DOHH2 (cell line): ENCODE data around the gene DHRS3.

Source experiments
- H3F3A ChIP-seq: fragments of 200-600 bp; sonication (generic), shearing (Covaris generic); 2 replicates; pipeline ENCODE4 v1.6.0; 2016; ENCODE audit warnings: antibody characterized with exemption, mild to moderate bottlenecking; ENCODE audit not compliant: control insufficient read depth, insufficient read depth
- H3K27ac ChIP-seq: fragments of 200-600 bp; sonication (generic); 2 replicates; pipeline ENCODE4 v1.5.1; 2014; ENCODE audit warnings: low read depth, mild to moderate bottlenecking, low read length, moderate library complexity
- H3K27me3 ChIP-seq: fragments of 200-600 bp; sonication (generic); 2 replicates; pipeline ENCODE4 v1.6.1; 2014; ENCODE audit warnings: mild to moderate bottlenecking, low read length, mixed read lengths; ENCODE audit not compliant: control insufficient read depth
- H3K36me3 ChIP-seq: fragments of 200-600 bp; sonication (generic); 2 replicates; pipeline ENCODE4 v1.6.1; 2014; ENCODE audit warnings: mild to moderate bottlenecking, low read length, moderate library complexity, mixed read lengths; ENCODE audit not compliant: control insufficient read depth
- H3K4me1 ChIP-seq: fragments of 200-600 bp; sonication (generic); 2 replicates; pipeline ENCODE4 v1.6.1; 2014; ENCODE audit warnings: mild to moderate bottlenecking, low read length, mixed read lengths; ENCODE audit not compliant: control insufficient read depth
- H3K4me2 ChIP-seq: fragments of 200-600 bp; sonication (generic); 2 replicates; pipeline ENCODE4 v1.6.0; 2014; ENCODE audit warnings: mild to moderate bottlenecking, low read length, moderate library complexity
- H3K4me3 ChIP-seq: fragments of 200-600 bp; sonication (generic); 2 replicates; pipeline ENCODE4 v1.5.1; 2014; ENCODE audit warnings: mild to moderate bottlenecking, low read length, mixed read lengths
- H3K79me2 ChIP-seq: fragments of 200-600 bp; sonication (generic); 2 replicates; pipeline ENCODE4 v1.6.1; 2014; ENCODE audit warnings: mild to moderate bottlenecking, low read length, mixed read lengths; ENCODE audit not compliant: control insufficient read depth
- H3K9me2 ChIP-seq: fragments of 200-600 bp; sonication (generic); replicated peaks from 2 replicates; pipeline ENCODE4 v1.6.1; 2014; ENCODE audit warnings: mild to moderate bottlenecking, low read length, mixed read lengths; ENCODE audit not compliant: control insufficient read depth
- H3K9me3 ChIP-seq: fragments of 200-600 bp; sonication (generic); 2 replicates; pipeline ENCODE4 v1.6.1; 2014; ENCODE audit warnings: antibody characterized with exemption, low read length, mixed read lengths; ENCODE audit not compliant: control insufficient read depth, insufficient read depth
- H4K20me1 ChIP-seq: fragments of 200-600 bp; sonication (generic); 2 replicates; pipeline ENCODE4 v1.6.0; 2014; ENCODE audit warnings: low read depth, mild to moderate bottlenecking, antibody characterized with exemption, low read length, moderate library complexity; ENCODE audit not compliant: control insufficient read depth, insufficient read depth
- EZH2phosphoT487 ChIP-seq: fragments of 200-600 bp; sonication (generic); IDR thresholded peaks from 2 replicates; pipeline ENCODE4 v1.6.1; 2017; ENCODE audit warnings: borderline replicate concordance, mild to moderate bottlenecking, antibody characterized with exemption, low read length, moderate library complexity, mixed read lengths
- TF ChIP-seq, protein P1 (sequence below): fragments of 200-600 bp; sonication (generic); IDR thresholded peaks from one replicate; pipeline ENCODE4 v1.5.1; 2014; ENCODE audit warnings: antibody characterized with exemption, mild to moderate bottlenecking, low read depth, low read length; ENCODE audit not compliant: poor library complexity, severe bottlenecking

DHRS3 gene

DNA sequence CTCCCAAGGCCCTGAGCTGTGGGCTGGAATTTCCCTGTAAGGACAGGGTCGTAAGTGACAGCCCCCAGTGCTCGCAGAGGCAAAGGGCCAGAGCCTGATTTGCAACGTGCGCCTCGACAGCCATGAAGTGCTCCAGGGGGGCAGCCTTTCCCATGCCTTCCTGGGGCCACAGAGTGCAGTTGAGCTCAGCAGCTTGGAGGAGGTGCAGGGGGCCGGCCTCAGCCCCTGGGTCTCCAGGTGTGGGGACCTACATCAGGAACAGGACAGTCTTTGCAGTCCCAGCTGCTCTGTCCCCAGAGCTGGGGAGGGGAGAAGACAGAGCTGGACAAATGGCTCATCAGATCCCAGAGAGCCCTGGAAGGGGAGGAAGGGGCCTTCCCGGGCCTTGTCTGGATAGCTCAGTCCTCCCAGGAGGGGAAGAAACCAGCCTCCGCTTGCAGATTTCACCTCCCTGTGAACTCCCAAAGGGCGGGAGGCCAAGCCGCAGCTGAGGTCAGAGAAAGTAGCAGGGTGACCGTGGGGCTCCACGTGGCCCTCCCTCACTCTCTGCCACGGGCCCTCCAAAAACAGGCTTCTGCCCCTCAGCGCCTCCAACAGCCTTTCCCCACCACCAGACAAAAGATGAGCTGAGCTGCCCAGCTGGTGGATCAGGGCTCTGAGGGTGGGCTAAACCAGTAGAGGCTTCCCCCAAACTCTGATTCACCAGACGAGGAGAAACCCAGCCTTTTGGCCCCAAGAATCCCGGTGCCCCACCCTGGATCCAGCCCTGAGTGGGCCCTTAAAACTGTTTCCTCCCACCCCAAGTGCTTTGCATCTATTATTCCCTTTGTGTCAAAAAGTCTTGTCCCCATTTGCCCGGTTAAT lies 76.5 kb downstream of the DHRS3 start:
- Histone ChIP-seq H3K4me3 (no peak overlapping the region), H3K27me3 (peaks cover 2% of the 10 kb centered on the region; the same call in 1 of the 2 replicates), H3K36me3 (no peaks in the 10 kb centered on the region), H3K79me2 (no peaks in the 10 kb centered on the region), H3K27ac (no peak overlapping the region), H3K4me2 (no peak overlapping the region), H4K20me1 (no peaks in the 10 kb centered on the region), H3F3A (no peaks in the 10 kb centered on the region), H3K9me2 (no peaks in the 10 kb centered on the region), H3K4me1 (no peaks in the 10 kb centered on the region), H3K9me3 (no peaks in the 10 kb centered on the region)
- TF ChIP-seq EZH2phosphoT487: no peak
- TF ChIP-seq, protein P1, sequence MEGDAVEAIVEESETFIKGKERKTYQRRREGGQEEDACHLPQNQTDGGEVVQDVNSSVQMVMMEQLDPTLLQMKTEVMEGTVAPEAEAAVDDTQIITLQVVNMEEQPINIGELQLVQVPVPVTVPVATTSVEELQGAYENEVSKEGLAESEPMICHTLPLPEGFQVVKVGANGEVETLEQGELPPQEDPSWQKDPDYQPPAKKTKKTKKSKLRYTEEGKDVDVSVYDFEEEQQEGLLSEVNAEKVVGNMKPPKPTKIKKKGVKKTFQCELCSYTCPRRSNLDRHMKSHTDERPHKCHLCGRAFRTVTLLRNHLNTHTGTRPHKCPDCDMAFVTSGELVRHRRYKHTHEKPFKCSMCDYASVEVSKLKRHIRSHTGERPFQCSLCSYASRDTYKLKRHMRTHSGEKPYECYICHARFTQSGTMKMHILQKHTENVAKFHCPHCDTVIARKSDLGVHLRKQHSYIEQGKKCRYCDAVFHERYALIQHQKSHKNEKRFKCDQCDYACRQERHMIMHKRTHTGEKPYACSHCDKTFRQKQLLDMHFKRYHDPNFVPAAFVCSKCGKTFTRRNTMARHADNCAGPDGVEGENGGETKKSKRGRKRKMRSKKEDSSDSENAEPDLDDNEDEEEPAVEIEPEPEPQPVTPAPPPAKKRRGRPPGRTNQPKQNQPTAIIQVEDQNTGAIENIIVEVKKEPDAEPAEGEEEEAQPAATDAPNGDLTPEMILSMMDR: no peak

DNA sequence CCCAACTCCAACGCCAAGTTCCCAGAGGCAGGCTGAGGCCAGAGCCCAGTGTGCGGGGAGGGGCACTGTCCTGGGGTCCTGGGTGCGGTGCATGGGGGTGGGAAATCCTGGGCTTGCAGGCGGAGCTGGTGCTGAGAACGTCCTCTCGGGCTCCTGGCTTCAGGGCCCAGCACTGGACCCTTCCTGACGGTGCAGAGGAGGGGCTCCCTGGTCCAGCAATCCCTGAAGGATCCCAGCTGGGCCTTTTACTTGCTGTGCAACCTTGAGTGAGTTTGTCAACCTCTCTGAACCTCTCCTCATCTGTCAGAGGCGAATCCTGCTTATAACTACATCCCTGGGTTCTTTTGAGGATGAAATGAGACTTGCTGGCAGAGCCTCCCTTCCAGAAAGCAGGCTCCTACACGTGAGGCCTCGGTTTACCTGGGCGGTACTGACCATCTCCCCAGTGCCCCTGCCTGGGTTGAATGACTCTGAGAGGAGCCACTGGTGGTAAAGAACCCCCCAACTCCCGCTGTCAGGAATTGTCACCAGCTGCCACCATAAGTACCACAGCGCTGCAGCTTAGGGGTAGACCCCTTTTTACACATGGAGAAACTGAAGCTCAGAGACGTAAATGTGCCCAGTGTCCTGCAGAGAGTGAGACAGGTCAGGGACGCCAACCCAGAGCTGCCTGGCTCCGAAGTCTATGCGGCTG lies 77.3 kb downstream of the DHRS3 start:
- H3K27me3 ChIP-seq: peaks cover 4% of the 10 kb centered on the region
- H3K79me2 ChIP-seq: no peaks in the 10 kb centered on the region
- no peak overlapping the region for H3K4me2 ChIP-seq
- no peak overlapping the region for H3K27ac ChIP-seq
- TF ChIP-seq EZH2phosphoT487: no peak
- H3K4me3 ChIP-seq: no peak overlapping the region
- H3K9me2 ChIP-seq: no peaks in the 10 kb centered on the region
- H3K4me1 ChIP-seq: no peaks in the 10 kb centered on the region
- H4K20me1 ChIP-seq: no peaks in the 10 kb centered on the region
- H3K36me3 ChIP-seq: no peaks in the 10 kb centered on the region
- H3K9me3 ChIP-seq: no peaks in the 10 kb centered on the region
- no peaks in the 10 kb centered on the region for H3F3A ChIP-seq

DNA sequence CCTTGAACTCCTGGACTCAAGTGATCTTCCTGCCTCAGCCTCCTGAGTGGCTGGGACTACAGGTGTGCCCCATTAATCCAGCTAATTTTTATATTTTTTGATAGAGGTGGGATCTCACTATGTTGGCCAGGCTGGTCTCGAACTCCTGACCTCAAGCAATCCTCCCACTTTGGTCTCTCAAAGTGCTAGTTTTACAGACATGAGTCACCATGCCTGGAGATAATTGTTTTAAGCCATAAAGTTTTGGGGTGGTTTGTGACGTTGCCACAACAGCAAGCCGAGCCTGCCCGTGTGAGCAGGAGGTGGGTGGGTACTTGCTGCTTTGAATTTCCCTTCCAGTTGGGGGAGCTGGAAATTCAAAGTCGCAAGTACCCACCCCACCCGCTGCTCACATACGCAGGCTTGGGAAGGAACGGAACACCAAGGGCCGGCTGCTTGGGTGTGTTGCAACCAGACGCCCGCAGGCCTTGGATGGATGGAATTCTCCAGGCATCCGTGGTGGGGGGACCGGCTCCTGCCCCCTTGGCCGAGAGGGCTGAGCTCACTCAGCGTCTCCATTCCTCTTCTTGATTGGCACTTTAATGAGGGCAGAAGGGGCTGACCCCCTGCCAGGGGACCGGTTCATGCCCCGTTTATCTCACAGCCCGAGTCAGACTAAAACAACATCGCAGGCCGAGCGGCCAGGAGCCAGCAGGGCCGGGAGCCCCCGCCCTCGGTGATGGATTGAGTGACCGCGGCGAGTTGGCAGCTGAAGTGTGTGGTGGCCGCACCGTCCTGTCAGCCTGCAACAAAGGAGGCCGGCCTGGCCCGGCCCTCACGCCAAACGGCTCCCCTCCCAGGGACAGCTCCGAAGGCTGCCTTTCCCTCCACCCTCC lies 78.1 kb downstream of the DHRS3 start:
- no peaks in the 10 kb centered on the region for H3F3A ChIP-seq
- H3K4me3 ChIP-seq: no peak overlapping the region
- H3K27ac ChIP-seq: no peak overlapping the region
- TF ChIP-seq EZH2phosphoT487: no peak
- TF ChIP-seq, protein P1: no peak
- H3K9me3 ChIP-seq: no peaks in the 10 kb centered on the region
- H3K36me3 ChIP-seq: no peaks in the 10 kb centered on the region
- peaks cover 4% of the 10 kb centered on the region for H3K27me3 ChIP-seq
- no peaks in the 10 kb centered on the region for H4K20me1 ChIP-seq
- H3K79me2 ChIP-seq: no peaks in the 10 kb centered on the region
- no peaks in the 10 kb centered on the region for H3K9me2 ChIP-seq
- no peak overlapping the region for H3K4me2 ChIP-seq
- H3K4me1 ChIP-seq: no peaks in the 10 kb centered on the region
